Measurements from ENCODE around the gene DDX39B. TPM values are rescaled to one million over a fixed set of nuclear protein-coding genes. Genes with fewer than 3 reads are reported as not detected.

Gene DDX39B
- total RNA-seq, 1 experiment from 2014 or later: 813 TPM

- no peak overlapping the region for H3K23ac ChIP-seq (ENCODE audit: insufficient read length, low read depth, low read length)
- H4K20me1 ChIP-seq (ENCODE audit: control insufficient read depth, insufficient read depth, insufficient read length): peaks cover 4% of the 10 kb centered on the region
- no peak overlapping the region for H2BK20ac ChIP-seq (ENCODE audit: low read depth, low read length, poor library complexity, severe bottlenecking)
- no peak for DNase-seq
- Mint-ChIP-seq H3K4me3 (no peak overlapping the region), H3K36me3 (ENCODE audit: insufficient read depth in 1 of 3, low read depth in 3 of 3) (peaks cover 59 to 69% (median 64%) of the 10 kb centered on the region in 3 experiments), H3K4me1 (peaks cover 23 to 33% of the 10 kb centered on the region in 2 experiments), H3K9me3 (no peaks in the 10 kb centered on the region; a peak in 1 of 5 replicates), H3K27ac (peak overlapping the region in 1 of 3 experiments; percentile 28; a peak in 2 of 7 replicates), H3K27me3 (ENCODE audit: low read depth) (no peaks in the 10 kb centered on the region)
- no peak overlapping the region for H2BK5ac ChIP-seq (ENCODE audit: insufficient read length, low read length)
- peaks cover 11% of the 10 kb centered on the region for H3K79me1 ChIP-seq (ENCODE audit: insufficient read depth, low read depth, low read length, poor library complexity, severe bottlenecking)
- no peak overlapping the region for H3K14ac ChIP-seq (ENCODE audit: insufficient read depth, low read length)
- H2BK15ac ChIP-seq (ENCODE audit: low read depth, low read length): no peak overlapping the region
- H4K8ac ChIP-seq (replicated peaks; ENCODE audit: insufficient read length, low read depth, low read length): no peak overlapping the region
- no peaks in the 10 kb centered on the region; the same call in 1 of the 2 replicates for H3K79me2 ChIP-seq (ENCODE audit: insufficient read depth, low read length)
- H4K5ac ChIP-seq (ENCODE audit: insufficient read length, low read depth, low read length): no peak overlapping the region
- no peak overlapping the region for H3K9ac ChIP-seq (ENCODE audit: extremely low read depth, insufficient read length, low read length)
- H3T11ph ChIP-seq (ENCODE audit: low read length): no peak overlapping the region
- H4K91ac ChIP-seq (ENCODE audit: insufficient read length, low read depth, low read length): no peak overlapping the region
- H3K27me3 ChIP-seq (ENCODE audit: insufficient read depth, low read length): no peaks in the 10 kb centered on the region
- H2BK12ac ChIP-seq (ENCODE audit: insufficient read length, low read depth, low read length): no peak overlapping the region
- no peak overlapping the region for H2AK5ac ChIP-seq (ENCODE audit: insufficient read length, low read length)
- no peak overlapping the region for H3K4me2 ChIP-seq (ENCODE audit: insufficient read depth, insufficient read length, low read length)
- H3K4me1 ChIP-seq (ENCODE audit: insufficient read depth, low read length): no peaks in the 10 kb centered on the region; the same call in 1 of the 2 replicates
- no peak for TF ChIP-seq CTCF (conservative IDR thresholded peaks at IDR 0.05)
- H3K9me3 ChIP-seq (ENCODE audit: control insufficient read depth, low read depth, low read length): no peaks in the 10 kb centered on the region
- H3K27ac ChIP-seq (ENCODE audit: insufficient read length, low read depth, low read length): no peak overlapping the region
- H3K4ac ChIP-seq (ENCODE audit: low read depth, low read length): no peak overlapping the region
- H3K23me2 ChIP-seq (ENCODE audit: insufficient read length, low read depth, low read length, poor library complexity, severe bottlenecking): no peaks in the 10 kb centered on the region
- H3K18ac ChIP-seq (ENCODE audit: insufficient read length, low read depth, low read length): no peak overlapping the region
- WGBS (ENCODE audit: extremely low coverage, insufficient read length, low lambda C conversion rate): no CpG with 5 or more reads among the region's 7 CpGs
- no peak overlapping the region for H2BK120ac ChIP-seq (ENCODE audit: low read depth, low read length, poor library complexity, severe bottlenecking)
- no peak overlapping the region for H2AFZ ChIP-seq (ENCODE audit: low read length)
- no peak overlapping the region for H3K56ac ChIP-seq (ENCODE audit: insufficient read length, low read depth, low read length)
These were observed 10.6 kb downstream of the DDX39B start for GRCh38 chr6:31531162-31531561.
